Natural killer cell treated with Interleukin-12 subunit alpha and Interleukin-12 subunit beta and Interleukin-15 and Interleukin-18, amount 100 ng/mL, for 72 hours (primary cell): ENCODE data around the gene AQP7. TPM values are rescaled to one million over a fixed set of nuclear protein-coding genes. Genes with fewer than 3 reads are reported as not detected.
A peak's percentile ranks its signal among the peaks of the same experiment; 100 is the strongest.
"Not testable (repeated sequence)": the region's sequence is repeated elsewhere in the genome, so short reads cannot be mapped to it uniquely, and the experiment has no call there.

Source experiments
- ATAC-seq, 2 donors: fragments of 150-1000 bp; cut with Tn5 transposase in 1 of 2; sonication (Bioruptor Pico), chemical (Tn5 transposase) in 1 of 2; 2 replicates each; pipeline ENCODE4 v1.10.0; 2021
- DNase-seq: peaks from one replicate; pipeline ENCODE4 v3.0.0; 2022; ENCODE audit warnings: low spot score
- H3K27ac Mint-ChIP-seq, 2 donors: 1 replicate in 1 of 2; 2 replicates in 1 of 2; pipeline ENCODE4 v1.8.0; 2022; ENCODE audit warnings: mixed read lengths in 2 of 2, mild to moderate bottlenecking in 1 of 2, moderate library complexity in 1 of 2
- H3K27me3 Mint-ChIP-seq, 2 donors: 1 replicate in 1 of 2; 2 replicates in 1 of 2; pipeline ENCODE4 v1.8.0; 2022; ENCODE audit warnings: mixed read lengths in 2 of 2
- H3K36me3 Mint-ChIP-seq: one replicate; pipeline ENCODE4 v1.8.0; 2022; ENCODE audit warnings: mixed read lengths
- H3K4me1 Mint-ChIP-seq, 2 donors: 1 replicate in 1 of 2; 2 replicates in 1 of 2; pipeline ENCODE4 v1.8.0; 2022; ENCODE audit warnings: low read depth in 2 of 2, mixed read lengths in 2 of 2, mild to moderate bottlenecking in 1 of 2
- H3K4me3 Mint-ChIP-seq: one replicate; pipeline ENCODE4 v1.8.0; 2022; ENCODE audit warnings: mixed read lengths
- H3K9me3 Mint-ChIP-seq: 2 replicates; pipeline ENCODE4 v1.8.0; 2022; ENCODE audit warnings: mixed read lengths
- total RNA-seq, 2 donors: library from RNA; stranded (reverse); gene quantifications; one replicate each; pipeline ENCODE4 v1.2.3, GENCODE V29; 2022

Gene AQP7
- total RNA-seq, 2 donors from 2014 or later: not detected

- not testable (repeated sequence) for H3K9me3 Mint-ChIP-seq, H3K27me3 Mint-ChIP-seq, H3K4me3 Mint-ChIP-seq, H3K36me3 Mint-ChIP-seq, DNase-seq, H3K4me1 Mint-ChIP-seq, ATAC-seq, H3K27ac Mint-ChIP-seq
Measured at GRCh38 chr9:33395159-33395879, 7.0 kb downstream of the AQP7 start.

GRCh38 chr9:33393986-33394385 lies 8.4 kb downstream of the AQP7 start:
- ATAC-seq, H3K9me3 Mint-ChIP-seq, H3K27ac Mint-ChIP-seq, DNase-seq, H3K4me3 Mint-ChIP-seq, H3K36me3 Mint-ChIP-seq, H3K4me1 Mint-ChIP-seq: not testable (repeated sequence)
- peaks cover 7 to 10% of the 10 kb centered on the region in 2 donors for H3K27me3 Mint-ChIP-seq

GRCh38 chr9:33393581-33393980 lies 8.8 kb downstream of the AQP7 start:
- H3K27ac Mint-ChIP-seq: no peak overlapping the region
- no peak for ATAC-seq
- H3K27me3 Mint-ChIP-seq: peaks cover 7 to 10% of the 10 kb centered on the region in 2 donors
- H3K36me3 Mint-ChIP-seq: no peaks in the 10 kb centered on the region
- no peaks in the 10 kb centered on the region for H3K9me3 Mint-ChIP-seq
- H3K4me3 Mint-ChIP-seq: no peak overlapping the region
- DNase-seq: no peak
- no peaks in the 10 kb centered on the region for H3K4me1 Mint-ChIP-seq

GRCh38 chr9:33392591-33393021 lies 9.8 kb downstream of the AQP7 start:
- H3K36me3 Mint-ChIP-seq, ATAC-seq, H3K9me3 Mint-ChIP-seq, H3K4me1 Mint-ChIP-seq, H3K27ac Mint-ChIP-seq, H3K4me3 Mint-ChIP-seq, DNase-seq: not testable (repeated sequence)
- peaks cover 7 to 10% of the 10 kb centered on the region in 2 donors for H3K27me3 Mint-ChIP-seq

- not testable (repeated sequence) for H3K4me3 Mint-ChIP-seq, H3K36me3 Mint-ChIP-seq, DNase-seq, H3K4me1 Mint-ChIP-seq, ATAC-seq, H3K9me3 Mint-ChIP-seq, H3K27ac Mint-ChIP-seq
- peaks cover 7 to 10% of the 10 kb centered on the region in 2 donors for H3K27me3 Mint-ChIP-seq
Measured at GRCh38 chr9:33391111-33391771, 11.1 kb downstream of the AQP7 start.

- no peak for ATAC-seq
- Mint-ChIP-seq H3K36me3 (no peaks in the 10 kb centered on the region), H3K4me1 (no peaks in the 10 kb centered on the region)
Measured at GRCh38 chr9:33388110-33388994, 14.0 kb downstream of the AQP7 start.

GRCh38 chr9:33386998-33387397 lies 15.4 kb downstream of the AQP7 start:
- not testable (repeated sequence) for H3K4me3 Mint-ChIP-seq, ATAC-seq, DNase-seq, H3K27me3 Mint-ChIP-seq, H3K27ac Mint-ChIP-seq, H3K4me1 Mint-ChIP-seq, H3K9me3 Mint-ChIP-seq, H3K36me3 Mint-ChIP-seq

More at GRCh38 chr9:33388110-33388994, 14.0 kb downstream of the AQP7 start:
- H3K27ac Mint-ChIP-seq: no peak overlapping the region
- DNase-seq: no peak
- peaks cover 0 to 5% of the 10 kb centered on the region in 2 donors for H3K27me3 Mint-ChIP-seq
- no peaks in the 10 kb centered on the region for H3K9me3 Mint-ChIP-seq
- H3K4me3 Mint-ChIP-seq: no peak overlapping the region

GRCh38 chr9:33386641-33386996 lies 15.7 kb downstream of the AQP7 start:
- H3K36me3 Mint-ChIP-seq: not testable (repeated sequence)

GRCh38 chr9:33385979-33386640 lies 16.3 kb downstream of the AQP7 start:
- ATAC-seq, H3K36me3 Mint-ChIP-seq, H3K4me3 Mint-ChIP-seq, H3K27ac Mint-ChIP-seq, H3K27me3 Mint-ChIP-seq, H3K4me1 Mint-ChIP-seq, DNase-seq, H3K9me3 Mint-ChIP-seq: not testable (repeated sequence)

More at GRCh38 chr9:33386641-33386996, 15.7 kb downstream of the AQP7 start:
- not testable (repeated sequence) for H3K27ac Mint-ChIP-seq, H3K4me1 Mint-ChIP-seq, ATAC-seq, H3K9me3 Mint-ChIP-seq, H3K27me3 Mint-ChIP-seq, DNase-seq, H3K4me3 Mint-ChIP-seq

GRCh38 chr9:33385536-33385935 lies 16.8 kb downstream of the AQP7 start:
- H3K27me3 Mint-ChIP-seq, H3K4me1 Mint-ChIP-seq, H3K9me3 Mint-ChIP-seq, DNase-seq, H3K4me3 Mint-ChIP-seq, ATAC-seq, H3K27ac Mint-ChIP-seq, H3K36me3 Mint-ChIP-seq: not testable (repeated sequence)

GRCh38 chr9:33383396-33383795 lies 19.0 kb downstream of the AQP7 start:
- not testable (repeated sequence) for H3K36me3 Mint-ChIP-seq, H3K27me3 Mint-ChIP-seq, H3K9me3 Mint-ChIP-seq, H3K27ac Mint-ChIP-seq, DNase-seq, ATAC-seq, H3K4me1 Mint-ChIP-seq, H3K4me3 Mint-ChIP-seq

- DNase-seq, ATAC-seq, H3K27ac Mint-ChIP-seq, H3K27me3 Mint-ChIP-seq, H3K36me3 Mint-ChIP-seq, H3K9me3 Mint-ChIP-seq, H3K4me3 Mint-ChIP-seq, H3K4me1 Mint-ChIP-seq: not testable (repeated sequence)
Measured at GRCh38 chr9:33382397-33382796, 20.0 kb downstream of the AQP7 start.

- H3K4me3 Mint-ChIP-seq: no peak overlapping the region
- peak; percentile 43 to 44 for ATAC-seq
- no peak for DNase-seq
- no peaks in the 10 kb centered on the region for H3K9me3 Mint-ChIP-seq
- no peak overlapping the region for H3K27ac Mint-ChIP-seq
- no peaks in the 10 kb centered on the region for H3K4me1 Mint-ChIP-seq
- no peaks in the 10 kb centered on the region for H3K27me3 Mint-ChIP-seq
- H3K36me3 Mint-ChIP-seq: no peaks in the 10 kb centered on the region
Measured at GRCh38 chr9:33381231-33381791, 21.1 kb downstream of the AQP7 start.
